SK-N-SH (cell line): Measurements from ENCODE around the gene ABR.

Experiments
- EP300 ChIP-seq, 2 experiments: IDR thresholded peaks; 2 replicates each; pipeline versions ENCODE4 v1.4.0 to v1.6.1; 2012; ENCODE audit warnings: borderline replicate concordance in 1 of 2, low read depth in 1 of 2, low read length in 1 of 2
- EZH2phosphoT487 ChIP-seq: fragments of 200-600 bp; sonication (generic); IDR thresholded peaks from 2 replicates; pipeline ENCODE4 v1.6.1; 2017; ENCODE audit warnings: low read depth, mixed run types, mild to moderate bottlenecking, antibody characterized with exemption, moderate library complexity, borderline replicate concordance
- TAF1 ChIP-seq: IDR thresholded peaks from 2 replicates; pipeline ENCODE4 v1.6.1; 2012; ENCODE audit warnings: low read depth, mild to moderate bottlenecking, low read length, moderate library complexity, borderline replicate concordance
- TF ChIP-seq, protein P1 (sequence below): fragments of 200-600 bp; sonication (generic); IDR thresholded peaks from 2 replicates; pipeline ENCODE4 v1.6.1; 2017; ENCODE audit warnings: antibody characterized with exemption, mild to moderate bottlenecking, moderate library complexity
- TF ChIP-seq, protein P2 (sequence below): fragments of 150-350 bp; IDR thresholded peaks from 2 replicates; pipeline ENCODE4 v1.6.1; 2017; ENCODE audit warnings: antibody characterized with exemption, low read length, low read depth, borderline replicate concordance

DNA sequence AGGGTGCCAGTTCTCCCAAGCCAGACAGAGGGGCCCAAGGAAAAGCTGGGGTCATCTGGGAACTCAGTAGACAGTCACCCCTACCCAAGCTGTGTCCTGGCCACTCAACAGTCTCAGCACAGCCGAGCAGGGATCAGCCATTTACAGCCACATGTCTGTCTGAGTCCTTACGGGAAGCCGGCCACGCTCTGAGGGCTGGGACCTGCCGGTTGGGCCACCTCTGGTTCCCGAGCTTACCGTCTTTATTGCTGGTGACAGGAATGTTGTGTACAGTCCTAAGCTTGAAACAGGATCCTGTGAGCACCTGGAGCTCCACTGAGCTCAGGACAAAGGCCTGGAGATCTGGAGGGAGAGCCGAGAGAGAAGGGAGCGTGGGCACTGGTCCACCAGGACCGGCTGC is 123.0 kb downstream of the ABR start:
- no peak for TF ChIP-seq TAF1
- TF ChIP-seq, protein P1, sequence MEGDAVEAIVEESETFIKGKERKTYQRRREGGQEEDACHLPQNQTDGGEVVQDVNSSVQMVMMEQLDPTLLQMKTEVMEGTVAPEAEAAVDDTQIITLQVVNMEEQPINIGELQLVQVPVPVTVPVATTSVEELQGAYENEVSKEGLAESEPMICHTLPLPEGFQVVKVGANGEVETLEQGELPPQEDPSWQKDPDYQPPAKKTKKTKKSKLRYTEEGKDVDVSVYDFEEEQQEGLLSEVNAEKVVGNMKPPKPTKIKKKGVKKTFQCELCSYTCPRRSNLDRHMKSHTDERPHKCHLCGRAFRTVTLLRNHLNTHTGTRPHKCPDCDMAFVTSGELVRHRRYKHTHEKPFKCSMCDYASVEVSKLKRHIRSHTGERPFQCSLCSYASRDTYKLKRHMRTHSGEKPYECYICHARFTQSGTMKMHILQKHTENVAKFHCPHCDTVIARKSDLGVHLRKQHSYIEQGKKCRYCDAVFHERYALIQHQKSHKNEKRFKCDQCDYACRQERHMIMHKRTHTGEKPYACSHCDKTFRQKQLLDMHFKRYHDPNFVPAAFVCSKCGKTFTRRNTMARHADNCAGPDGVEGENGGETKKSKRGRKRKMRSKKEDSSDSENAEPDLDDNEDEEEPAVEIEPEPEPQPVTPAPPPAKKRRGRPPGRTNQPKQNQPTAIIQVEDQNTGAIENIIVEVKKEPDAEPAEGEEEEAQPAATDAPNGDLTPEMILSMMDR = no peak
- no peak for TF ChIP-seq EP300 (IDR thresholded peaks at IDR 0.05; ENCODE audit: borderline replicate concordance in 1 of 2, low read depth in 1 of 2, low read length in 1 of 2)
- no peak for TF ChIP-seq EZH2phosphoT487
- TF ChIP-seq, protein P2, sequence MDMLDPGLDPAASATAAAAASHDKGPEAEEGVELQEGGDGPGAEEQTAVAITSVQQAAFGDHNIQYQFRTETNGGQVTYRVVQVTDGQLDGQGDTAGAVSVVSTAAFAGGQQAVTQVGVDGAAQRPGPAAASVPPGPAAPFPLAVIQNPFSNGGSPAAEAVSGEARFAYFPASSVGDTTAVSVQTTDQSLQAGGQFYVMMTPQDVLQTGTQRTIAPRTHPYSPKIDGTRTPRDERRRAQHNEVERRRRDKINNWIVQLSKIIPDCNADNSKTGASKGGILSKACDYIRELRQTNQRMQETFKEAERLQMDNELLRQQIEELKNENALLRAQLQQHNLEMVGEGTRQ = no peak
